Fibroblast of skin of right biceps (primary cell): ENCODE measurements around the gene SLC13A3.

ENCODE experiments used
- DNase-seq: peaks from one replicate; pipeline ENCODE4 v3.0.0-alpha.2; 2013

SLC13A3 gene

GRCh38 chr20:46551522-46552381 is 99.5 kb downstream of the SLC13A3 start:
- no peak for DNase-seq

- no peak for DNase-seq
Observed at GRCh38 chr20:46550461-46550860, 100.8 kb downstream of the SLC13A3 start, which contains the start of gene OCSTAMP. Gene OCSTAMP, minus strand, starts transcription at chr20:46550654. Its CDS starts 94 bp downstream, at chr20:46550560.

GRCh38 chr20:46549188-46549972 is 101.9 kb downstream of the SLC13A3 start:
- DNase-seq: no peak

GRCh38 chr20:46548688-46549087 is 102.6 kb downstream of the SLC13A3 start:
- no peak for DNase-seq

GRCh38 chr20:46547995-46548394 is 103.3 kb downstream of the SLC13A3 start:
- DNase-seq: no peak

GRCh38 chr20:46546936-46547335 is 104.3 kb downstream of the SLC13A3 start:
- DNase-seq: no peak

- no peak for DNase-seq
Observed at GRCh38 chr20:46546298-46546697, 105.0 kb downstream of the SLC13A3 start.

GRCh38 chr20:46545827-46546138 is 105.5 kb downstream of the SLC13A3 start:
- DNase-seq: no peak

- peak; percentile 3 for DNase-seq
Observed at GRCh38 chr20:46545077-46545826, 106.0 kb downstream of the SLC13A3 start.

- DNase-seq: no peak
Observed at GRCh38 chr20:46544576-46544975, 106.7 kb downstream of the SLC13A3 start.

- DNase-seq: no peak
Observed at GRCh38 chr20:46543959-46544358, 107.3 kb downstream of the SLC13A3 start.

GRCh38 chr20:46543033-46543432 is 108.2 kb downstream of the SLC13A3 start:
- no peak for DNase-seq

GRCh38 chr20:46541229-46541935 is 109.9 kb downstream of the SLC13A3 start:
- no peak for DNase-seq

- no peak for DNase-seq
Observed at GRCh38 chr20:46539113-46539512, 112.1 kb downstream of the SLC13A3 start.

GRCh38 chr20:46530640-46531039 is 120.6 kb downstream of the SLC13A3 start:
- DNase-seq: no peak

GRCh38 chr20:46523696-46524328 is 127.4 kb downstream of the SLC13A3 start:
- DNase-seq: peak; percentile 7

- no peak for DNase-seq
Observed at GRCh38 chr20:46523108-46523507, 128.2 kb downstream of the SLC13A3 start.

- peak; percentile 30 for DNase-seq
Observed at GRCh38 chr20:46520976-46521579, 130.2 kb downstream of the SLC13A3 start.

GRCh38 chr20:46520540-46520939 is 130.7 kb downstream of the SLC13A3 start:
- no peak for DNase-seq

- no peak for DNase-seq
Observed at GRCh38 chr20:46519471-46520068, 131.7 kb downstream of the SLC13A3 start.
